Measurements from ENCODE around the gene FAM216A. TPM values are rescaled to one million over a fixed set of nuclear protein-coding genes. Genes with fewer than 3 reads are reported as not detected.
A peak's percentile ranks its signal among the peaks of the same experiment; 100 is the strongest.

FAM216A gene
- total and polyA plus RNA-seq, 9 of the 15 experiments (the other 6 are each of a cell fraction or from before 2014, with no cell fraction given), result 17.2 to 96.9 (median 48.5) TPM

DNA sequence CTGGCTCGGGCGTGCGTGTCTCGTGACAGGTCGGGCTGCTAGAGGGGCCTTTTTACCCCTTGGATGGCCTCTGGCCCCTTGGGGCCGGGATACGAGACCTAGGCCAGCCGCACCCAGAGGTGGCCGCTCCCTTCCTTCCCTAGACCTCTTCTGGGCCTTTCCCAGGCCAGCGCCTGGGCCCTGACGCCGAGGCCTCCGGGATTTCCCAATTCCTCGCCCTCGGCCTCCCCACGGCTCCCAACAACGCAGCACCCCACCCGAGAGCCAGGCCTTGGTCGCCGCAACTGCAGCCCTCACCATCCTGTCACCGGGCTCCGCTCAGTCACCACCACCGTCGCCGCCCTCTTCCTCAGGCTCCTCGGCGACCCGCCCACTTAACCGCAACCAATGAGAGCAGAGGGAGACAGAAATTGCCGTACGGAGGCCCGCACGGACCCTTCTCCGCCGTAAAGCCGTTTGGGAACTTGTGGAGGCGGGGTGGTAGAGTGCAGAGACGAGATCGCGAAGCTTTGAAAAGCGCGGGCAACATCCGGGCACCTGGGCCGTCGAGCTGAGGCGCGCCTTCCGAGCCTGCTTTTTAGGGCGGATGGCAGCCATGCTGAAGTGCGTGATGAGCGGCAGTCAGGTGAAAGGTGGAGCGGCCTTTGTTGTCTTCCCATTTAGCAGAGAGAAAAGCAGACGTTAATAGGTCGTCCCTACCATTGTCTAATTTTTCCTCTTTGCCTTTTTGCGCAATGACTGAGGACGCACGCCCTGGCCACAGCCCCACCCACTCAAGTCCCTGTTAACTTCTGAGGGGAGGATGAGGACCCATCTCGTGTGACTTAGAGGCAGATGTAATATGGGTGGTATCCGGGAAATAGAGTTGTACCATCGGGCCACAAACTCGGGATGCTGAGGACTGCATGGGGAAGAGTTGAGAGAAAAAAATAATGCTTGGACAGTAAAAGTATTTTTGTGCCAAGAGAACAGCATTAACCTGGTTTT is 33.4 kb downstream of the FAM216A start, which contains the start of the genes RAD9B and VPS29 (continued):
- TF ChIP-seq LCOR (CRISPR knock-in tag; IDR thresholded peaks at IDR 0.05) (peak; percentile 100), CHD2 (IDR thresholded peaks at IDR 0.05; ENCODE audit: low read depth, low read length) (peak; percentile 89), FOXK2 (conservative IDR thresholded peaks at IDR 0.05 in 1 of 2, IDR thresholded peaks at IDR 0.05 in 1 of 2; ENCODE audit: low read depth in 2 of 2) (peak in 1 of 2 experiments; percentile 67; a peak in 1 of 4 replicates), HMG20A (CRISPR knock-in tag; conservative IDR thresholded peaks at IDR 0.05) (no peak), ZNF217 (CRISPR knock-in tag; IDR thresholded peaks at IDR 0.05) (no peak), COPS2 (conservative IDR thresholded peaks at IDR 0.05) (no peak), RCOR1 (IDR thresholded peaks at IDR 0.05; ENCODE audit: borderline replicate concordance in 1 of 2, low read depth in 2 of 2, low read length in 2 of 2) (peak in 1 of 2 experiments; percentile 73; a peak in 2 of 4 replicates), ZBTB17 (CRISPR knock-in tag; IDR thresholded peaks at IDR 0.05) (peak; percentile 93), TAF7 (tag; IDR thresholded peaks at IDR 0.05) (peak; percentile 81), MAZ (CRISPR knock-in tag; conservative IDR thresholded peaks at IDR 0.05 in 1 of 2, IDR thresholded peaks at IDR 0.05 in 1 of 2) (peak; percentile 73 to 79; a peak in 3 of 4 replicates), ZNF444 (CRISPR knock-in tag; IDR thresholded peaks at IDR 0.05) (0 out of 2 replicates have a peak, but pooled peaks have one; percentile 43), GATAD2A (IDR thresholded peaks at IDR 0.05) (no peak), CBX1 (IDR thresholded peaks at IDR 0.05; ENCODE audit: low read depth) (peak; percentile 41; the same call in 1 of the 2 replicates), ZNF239 (CRISPR knock-in tag; IDR thresholded peaks at IDR 0.05) (peak; percentile 76), SMARCC2 (IDR thresholded peaks at IDR 0.05; ENCODE audit: low read depth) (no peak), ZZZ3 (IDR thresholded peaks at IDR 0.05) (peak; percentile 96), PRPF4 (IDR thresholded peaks at IDR 0.05; ENCODE audit: insufficient read depth, low read depth, low read length, poor library complexity, severe bottlenecking) (peak; percentile 61)
- TF ChIP-seq, protein P1, sequence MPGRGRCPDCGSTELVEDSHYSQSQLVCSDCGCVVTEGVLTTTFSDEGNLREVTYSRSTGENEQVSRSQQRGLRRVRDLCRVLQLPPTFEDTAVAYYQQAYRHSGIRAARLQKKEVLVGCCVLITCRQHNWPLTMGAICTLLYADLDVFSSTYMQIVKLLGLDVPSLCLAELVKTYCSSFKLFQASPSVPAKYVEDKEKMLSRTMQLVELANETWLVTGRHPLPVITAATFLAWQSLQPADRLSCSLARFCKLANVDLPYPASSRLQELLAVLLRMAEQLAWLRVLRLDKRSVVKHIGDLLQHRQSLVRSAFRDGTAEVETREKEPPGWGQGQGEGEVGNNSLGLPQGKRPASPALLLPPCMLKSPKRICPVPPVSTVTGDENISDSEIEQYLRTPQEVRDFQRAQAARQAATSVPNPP (IDR thresholded peaks at IDR 0.05; ENCODE audit: borderline replicate concordance, insufficient read depth, insufficient read length), result no peak
- TF ChIP-seq, protein P2, sequence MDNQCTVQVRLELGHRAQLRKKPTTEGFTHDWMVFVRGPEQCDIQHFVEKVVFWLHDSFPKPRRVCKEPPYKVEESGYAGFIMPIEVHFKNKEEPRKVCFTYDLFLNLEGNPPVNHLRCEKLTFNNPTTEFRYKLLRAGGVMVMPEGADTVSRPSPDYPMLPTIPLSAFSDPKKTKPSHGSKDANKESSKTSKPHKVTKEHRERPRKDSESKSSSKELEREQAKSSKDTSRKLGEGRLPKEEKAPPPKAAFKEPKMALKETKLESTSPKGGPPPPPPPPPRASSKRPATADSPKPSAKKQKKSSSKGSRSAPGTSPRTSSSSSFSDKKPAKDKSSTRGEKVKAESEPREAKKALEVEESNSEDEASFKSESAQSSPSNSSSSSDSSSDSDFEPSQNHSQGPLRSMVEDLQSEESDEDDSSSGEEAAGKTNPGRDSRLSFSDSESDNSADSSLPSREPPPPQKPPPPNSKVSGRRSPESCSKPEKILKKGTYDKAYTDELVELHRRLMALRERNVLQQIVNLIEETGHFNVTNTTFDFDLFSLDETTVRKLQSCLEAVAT (IDR thresholded peaks at IDR 0.05), result peak in 1 of 2 experiments; percentile 93; a peak in 2 of 4 replicates
- TF ChIP-seq, protein P3, sequence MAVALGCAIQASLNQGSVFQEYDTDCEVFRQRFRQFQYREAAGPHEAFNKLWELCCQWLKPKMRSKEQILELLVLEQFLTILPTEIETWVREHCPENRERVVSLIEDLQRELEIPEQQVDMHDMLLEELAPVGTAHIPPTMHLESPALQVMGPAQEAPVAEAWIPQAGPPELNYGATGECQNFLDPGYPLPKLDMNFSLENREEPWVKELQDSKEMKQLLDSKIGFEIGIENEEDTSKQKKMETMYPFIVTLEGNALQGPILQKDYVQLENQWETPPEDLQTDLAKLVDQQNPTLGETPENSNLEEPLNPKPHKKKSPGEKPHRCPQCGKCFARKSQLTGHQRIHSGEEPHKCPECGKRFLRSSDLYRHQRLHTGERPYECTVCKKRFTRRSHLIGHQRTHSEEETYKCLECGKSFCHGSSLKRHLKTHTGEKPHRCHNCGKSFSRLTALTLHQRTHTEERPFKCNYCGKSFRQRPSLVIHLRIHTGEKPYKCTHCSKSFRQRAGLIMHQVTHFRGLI (CRISPR knock-in tag; IDR thresholded peaks at IDR 0.05), result peak; percentile 78
- TF ChIP-seq, protein P4, sequence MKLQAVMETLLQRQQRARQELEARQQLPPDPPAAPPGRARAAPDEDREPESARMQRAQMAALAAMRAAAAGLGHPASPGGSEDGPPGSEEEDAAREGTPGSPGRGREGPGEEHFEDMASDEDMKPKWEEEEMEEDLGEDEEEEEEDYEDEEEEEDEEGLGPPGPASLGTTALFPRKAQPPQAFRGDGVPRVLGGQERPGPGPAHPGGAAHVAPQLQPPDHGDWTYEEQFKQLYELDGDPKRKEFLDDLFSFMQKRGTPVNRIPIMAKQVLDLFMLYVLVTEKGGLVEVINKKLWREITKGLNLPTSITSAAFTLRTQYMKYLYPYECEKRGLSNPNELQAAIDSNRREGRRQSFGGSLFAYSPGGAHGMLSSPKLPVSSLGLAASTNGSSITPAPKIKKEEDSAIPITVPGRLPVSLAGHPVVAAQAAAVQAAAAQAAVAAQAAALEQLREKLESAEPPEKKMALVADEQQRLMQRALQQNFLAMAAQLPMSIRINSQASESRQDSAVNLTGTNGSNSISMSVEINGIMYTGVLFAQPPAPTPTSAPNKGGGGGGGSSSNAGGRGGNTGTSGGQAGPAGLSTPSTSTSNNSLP (IDR thresholded peaks at IDR 0.05; ENCODE audit: borderline replicate concordance, low read depth, low read length), result no peak

All from K562 (cell line).